Stimulated activated CD4-positive, alpha-beta T cell treated with anti-CD3 and anti-CD28 coated beads, Interleukin-2, amount 100 ng/mL, for 4 hours (primary cell): Measurements from ENCODE around the gene RNF123.
"Not testable (repeated sequence)": the region's sequence is repeated elsewhere in the genome, so short reads cannot be mapped to it uniquely, and the experiment has no call there.

ENCODE experiments used
- DNase-seq: peaks from one replicate; pipeline ENCODE4 v3.0.0-alpha.2; 2020; ENCODE audit warnings: low read depth

RNF123 gene

GRCh38 chr3:49720855-49721595 lies 31.7 kb downstream of the RNF123 start:
- DNase-seq = no peak

- DNase-seq = no peak
These were observed 32.2 kb downstream of the RNF123 start for GRCh38 chr3:49721596-49721895.

- no peak for DNase-seq
These were observed 32.8 kb downstream of the RNF123 start for GRCh38 chr3:49721896-49722781.

GRCh38 chr3:49722896-49723295 lies 33.5 kb downstream of the RNF123 start:
- no peak for DNase-seq

- DNase-seq = peak; percentile 31
These were observed 33.9 kb downstream of the RNF123 start for GRCh38 chr3:49723296-49723627.

- peak; percentile 86 for DNase-seq
These were observed 34.5 kb downstream of the RNF123 start, which contains the start of gene GMPPB for GRCh38 chr3:49723628-49724551. TSS of gene GMPPB (minus strand) at chr3:49723951. CDS start at chr3:49723726, 225 bp downstream.

GRCh38 chr3:49724586-49724985 lies 35.2 kb downstream of the RNF123 start:
- no peak for DNase-seq

- no peak for DNase-seq
These were observed 36.7 kb downstream of the RNF123 start for GRCh38 chr3:49725906-49726681.

- no peak for DNase-seq
These were observed 38.0 kb downstream of the RNF123 start for GRCh38 chr3:49727154-49727923.

- DNase-seq = no peak
These were observed 38.6 kb downstream of the RNF123 start for GRCh38 chr3:49727924-49728361.

GRCh38 chr3:49729966-49730609 lies 40.7 kb downstream of the RNF123 start:
- no peak for DNase-seq

GRCh38 chr3:49732597-49732996 lies 43.2 kb downstream of the RNF123 start:
- DNase-seq = no peak

GRCh38 chr3:49733551-49733950 lies 44.2 kb downstream of the RNF123 start:
- no peak for DNase-seq

- no peak for DNase-seq
These were observed 45.4 kb downstream of the RNF123 start for GRCh38 chr3:49734752-49735151.

GRCh38 chr3:49738067-49738713 lies 48.8 kb downstream of the RNF123 start:
- no peak for DNase-seq

- no peak for DNase-seq
These were observed 51.1 kb downstream of the RNF123 start for GRCh38 chr3:49740427-49740826.

- DNase-seq = no peak
These were observed 56.6 kb downstream of the RNF123 start for GRCh38 chr3:49745986-49746385.

- DNase-seq = no peak
These were observed 58.6 kb downstream of the RNF123 start for GRCh38 chr3:49747792-49748480.

GRCh38 chr3:49748874-49749273 lies 59.5 kb downstream of the RNF123 start:
- DNase-seq = not testable (repeated sequence)
